GM21825 (cell line): ENCODE data around the gene EIF4E2.
"Not testable (repeated sequence)": the region's sequence is repeated elsewhere in the genome, so short reads cannot be mapped to it uniquely, and the experiment has no call there.

Experiments used
- ATAC-seq: cut with Tn5 transposase; IDR thresholded peaks from one replicate; pipeline ENCODE4 v1.9.1; 2021; ENCODE audit warnings: mild to moderate bottlenecking, moderate library complexity; ENCODE audit not compliant: unreplicated experiment

Gene EIF4E2

DNA sequence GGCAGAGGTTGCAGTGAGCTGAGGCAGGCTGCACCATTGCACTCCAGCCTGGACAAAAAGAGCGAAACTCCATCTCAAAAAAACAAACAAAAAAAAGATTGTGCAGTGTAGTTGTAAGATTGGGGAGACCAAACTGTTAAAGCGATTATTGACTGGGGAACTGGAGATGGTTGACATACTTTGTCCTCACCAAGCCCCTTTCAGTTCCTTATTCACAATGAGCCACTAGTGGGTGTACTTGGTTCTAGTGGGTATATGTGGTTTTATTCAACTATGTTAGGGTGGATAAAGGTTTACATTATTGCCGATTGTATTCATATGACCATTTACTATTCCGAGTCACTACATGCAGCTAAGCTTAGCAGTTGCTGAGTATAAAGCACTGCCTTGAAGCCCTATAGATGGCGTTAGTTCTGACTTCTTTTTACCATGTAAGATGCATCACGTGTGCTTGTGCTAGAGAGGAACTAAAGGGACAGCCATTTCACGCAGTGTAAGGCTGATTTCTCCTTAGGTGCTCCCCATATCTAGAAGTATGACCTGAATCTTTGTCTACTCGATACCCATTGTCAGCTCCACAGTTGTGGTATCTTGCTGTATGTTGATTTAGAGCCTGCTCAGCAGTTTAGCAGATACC lies 12.1 kb downstream of the EIF4E2 start:
- ATAC-seq = no peak

DNA sequence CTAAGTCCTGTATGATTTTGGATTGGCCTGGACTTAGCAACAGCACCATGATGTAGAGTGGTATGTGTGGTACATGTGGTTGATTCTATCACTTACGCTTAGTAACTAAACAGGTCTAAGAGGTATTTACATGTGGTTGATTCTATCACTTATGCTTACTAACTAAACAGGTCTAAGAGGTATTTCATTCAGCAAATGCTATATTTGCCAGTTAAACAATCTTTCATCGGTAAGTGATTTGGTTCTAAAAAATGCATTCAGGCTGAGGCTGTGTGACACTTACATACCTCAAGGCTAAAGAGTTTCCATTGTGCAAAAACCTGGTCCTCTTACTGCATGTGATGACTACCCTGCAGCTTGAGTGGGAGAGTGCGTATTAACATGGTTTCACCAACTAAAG lies 13.1 kb downstream of the EIF4E2 start:
- ATAC-seq = no peak

GRCh38 chr2:232567721-232568120 lies 17.2 kb downstream of the EIF4E2 start:
- ATAC-seq = no peak

DNA sequence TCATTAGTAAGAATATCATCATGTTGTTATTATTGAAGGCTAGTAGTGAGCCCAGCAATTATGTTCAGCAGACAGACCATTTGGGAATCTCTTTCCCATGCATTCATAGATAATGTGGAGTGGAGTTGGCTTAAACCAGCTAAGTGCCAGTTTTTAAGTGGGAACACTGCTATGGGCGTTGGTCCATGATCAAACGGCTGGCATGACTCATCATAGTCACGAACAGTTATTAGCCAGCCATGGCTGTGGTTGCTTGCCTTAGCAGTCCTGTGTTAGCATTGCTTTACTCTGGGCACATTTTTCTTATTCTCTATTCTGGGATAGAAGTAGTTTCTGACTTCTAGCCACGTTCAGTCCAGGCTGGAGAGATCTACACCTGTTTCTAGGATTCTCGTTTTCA lies 17.7 kb downstream of the EIF4E2 start:
- no peak for ATAC-seq

GRCh38 chr2:232569541-232569940 lies 19.1 kb downstream of the EIF4E2 start:
- ATAC-seq = no peak

GRCh38 chr2:232570481-232570880 lies 20.0 kb downstream of the EIF4E2 start:
- ATAC-seq = not testable (repeated sequence)

DNA sequence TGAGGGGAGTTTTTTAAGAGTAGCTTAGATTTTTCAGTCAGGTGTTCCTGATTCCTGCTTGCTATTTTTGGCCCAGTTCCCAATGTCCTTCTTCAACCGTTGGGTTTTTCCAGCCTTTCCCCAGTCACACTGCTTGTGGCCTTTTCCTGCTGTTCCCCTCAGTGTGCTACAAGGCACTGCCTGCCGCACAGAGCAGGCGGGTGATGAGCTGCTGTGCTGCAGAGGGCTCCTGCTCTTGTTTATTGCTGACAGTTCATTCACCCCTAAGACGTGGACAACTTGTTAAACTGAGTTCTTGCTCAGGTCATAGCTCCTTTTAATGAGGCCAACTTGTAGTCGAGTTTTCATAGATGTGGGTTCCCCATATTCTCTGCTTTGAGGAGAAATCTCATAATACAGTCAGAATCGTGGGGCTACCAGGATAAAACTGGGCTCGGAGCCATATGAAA lies 20.6 kb downstream of the EIF4E2 start:
- no peak for ATAC-seq

GRCh38 chr2:232573042-232573441 lies 22.6 kb downstream of the EIF4E2 start:
- no peak for ATAC-seq

DNA sequence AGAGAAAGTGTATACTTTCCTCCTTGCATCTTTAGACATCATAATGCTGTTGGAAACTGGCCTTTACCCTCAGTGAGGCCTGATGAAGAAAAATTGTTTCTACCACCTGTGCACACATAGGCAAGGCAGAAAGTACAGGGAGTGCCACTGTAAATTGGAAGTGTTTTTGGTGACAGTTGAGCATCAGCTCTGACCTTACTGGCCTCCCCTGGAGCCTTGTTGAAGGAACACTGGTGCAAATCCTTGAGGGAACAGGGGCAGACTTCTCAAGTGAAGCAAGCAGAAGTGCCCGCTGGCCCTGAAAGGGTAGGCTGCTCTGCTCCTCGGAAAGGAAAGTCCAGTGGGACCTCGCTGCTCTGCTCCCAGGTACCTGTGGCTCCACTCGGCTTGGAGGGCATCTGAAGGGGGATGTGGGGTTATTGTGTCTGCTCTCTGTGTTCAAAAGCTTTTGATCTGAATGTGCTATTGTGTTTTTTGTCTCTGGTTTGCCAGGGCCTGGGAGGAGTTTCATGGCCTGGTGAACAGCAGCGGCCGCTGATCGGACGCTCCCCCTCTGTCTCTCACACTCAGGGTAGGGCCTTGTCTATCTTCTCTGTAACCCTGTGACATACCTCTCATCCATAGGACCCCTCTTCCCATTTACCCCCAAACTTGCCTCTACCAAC lies 23.4 kb downstream of the EIF4E2 start:
- no peak for ATAC-seq

- ATAC-seq = no peak
Measured at GRCh38 chr2:232574674-232575403, 24.4 kb downstream of the EIF4E2 start.

DNA sequence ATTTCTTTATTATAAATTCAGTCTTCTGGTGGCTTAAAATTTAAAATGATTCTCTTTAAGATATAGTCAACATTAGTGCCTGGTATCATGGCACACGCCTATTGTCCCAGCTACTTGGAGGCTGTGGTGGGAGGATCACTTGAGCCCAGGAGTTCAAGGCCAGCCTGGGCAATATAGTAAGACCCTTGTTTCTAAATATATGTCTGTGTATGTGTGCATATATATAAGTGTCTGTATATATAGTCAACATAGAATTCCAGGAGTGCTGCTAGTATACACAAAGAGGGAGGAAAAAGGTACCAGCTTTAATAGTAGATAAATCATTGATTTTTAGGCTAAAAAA lies 24.9 kb downstream of the EIF4E2 start:
- no peak for ATAC-seq

DNA sequence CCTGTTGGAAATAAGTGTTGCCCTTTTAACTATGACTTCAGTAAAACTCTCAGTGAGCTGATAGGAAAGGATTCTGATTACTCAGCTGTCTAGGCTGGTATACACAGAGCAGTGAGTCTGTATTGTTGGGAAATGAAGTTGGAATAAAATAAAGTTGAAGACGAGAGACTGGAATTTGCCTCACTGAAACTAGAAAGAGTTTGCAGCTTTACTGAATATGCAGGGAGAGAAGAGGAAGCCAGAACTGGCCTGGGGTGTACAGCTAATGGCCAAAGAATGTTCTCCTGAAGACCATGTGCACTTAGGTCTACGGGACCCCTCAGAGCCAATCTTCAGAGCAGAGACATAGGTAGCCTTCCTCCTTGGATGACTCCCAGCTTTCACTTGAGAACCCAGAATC lies 26.5 kb downstream of the EIF4E2 start:
- ATAC-seq = no peak

- ATAC-seq = no peak
Measured at GRCh38 chr2:232577841-232578240, 27.4 kb downstream of the EIF4E2 start.

- ATAC-seq = no peak
Measured at GRCh38 chr2:232578626-232579025, 28.1 kb downstream of the EIF4E2 start.

GRCh38 chr2:232580648-232580981 lies 30.1 kb downstream of the EIF4E2 start:
- no peak for ATAC-seq

GRCh38 chr2:232581725-232582124 lies 31.2 kb downstream of the EIF4E2 start:
- no peak for ATAC-seq

GRCh38 chr2:232584238-232584637 lies 33.7 kb downstream of the EIF4E2 start:
- no peak for ATAC-seq

- ATAC-seq = no peak
Measured at GRCh38 chr2:232586943-232587505, 36.5 kb downstream of the EIF4E2 start.

DNA sequence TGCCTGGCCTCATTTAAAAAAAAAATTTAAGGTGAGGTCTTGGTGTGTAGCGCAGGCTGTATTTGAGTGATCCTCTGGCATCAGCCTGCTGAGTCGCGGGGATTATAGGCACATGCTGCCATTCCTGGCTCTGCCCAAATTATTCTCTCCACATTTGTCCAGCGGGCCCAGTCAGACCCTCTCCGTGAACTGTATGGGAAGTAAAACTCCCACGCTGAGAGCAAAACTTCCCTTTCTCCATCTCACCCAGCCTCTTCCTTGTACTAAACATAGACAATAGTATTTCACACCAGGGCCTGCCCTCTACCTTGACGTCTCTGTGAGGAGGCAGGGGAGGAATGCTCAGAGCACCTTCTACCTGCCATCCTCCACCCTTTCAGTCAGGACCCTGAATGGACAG lies 37.0 kb downstream of the EIF4E2 start:
- ATAC-seq = no peak

DNA sequence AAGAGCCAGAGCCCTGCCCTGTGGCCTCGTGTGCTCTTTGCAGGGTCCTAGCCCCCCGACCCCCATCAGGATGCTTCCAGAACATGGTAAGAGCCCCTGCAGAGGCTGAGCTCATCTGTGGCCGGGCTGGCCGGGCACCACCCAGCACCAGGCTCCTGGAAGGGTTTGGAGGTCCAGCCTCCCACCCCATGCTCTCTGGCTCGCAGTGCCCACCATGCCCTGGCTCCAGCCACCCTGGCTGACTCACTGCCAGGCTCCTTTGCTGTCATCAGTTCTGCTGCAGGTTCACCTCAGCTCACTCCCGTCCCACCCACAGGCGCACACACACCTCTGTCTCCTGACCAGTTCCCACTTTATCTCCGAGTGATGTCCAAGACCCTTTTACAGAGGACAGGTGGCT lies 37.5 kb downstream of the EIF4E2 start:
- ATAC-seq = no peak

DNA sequence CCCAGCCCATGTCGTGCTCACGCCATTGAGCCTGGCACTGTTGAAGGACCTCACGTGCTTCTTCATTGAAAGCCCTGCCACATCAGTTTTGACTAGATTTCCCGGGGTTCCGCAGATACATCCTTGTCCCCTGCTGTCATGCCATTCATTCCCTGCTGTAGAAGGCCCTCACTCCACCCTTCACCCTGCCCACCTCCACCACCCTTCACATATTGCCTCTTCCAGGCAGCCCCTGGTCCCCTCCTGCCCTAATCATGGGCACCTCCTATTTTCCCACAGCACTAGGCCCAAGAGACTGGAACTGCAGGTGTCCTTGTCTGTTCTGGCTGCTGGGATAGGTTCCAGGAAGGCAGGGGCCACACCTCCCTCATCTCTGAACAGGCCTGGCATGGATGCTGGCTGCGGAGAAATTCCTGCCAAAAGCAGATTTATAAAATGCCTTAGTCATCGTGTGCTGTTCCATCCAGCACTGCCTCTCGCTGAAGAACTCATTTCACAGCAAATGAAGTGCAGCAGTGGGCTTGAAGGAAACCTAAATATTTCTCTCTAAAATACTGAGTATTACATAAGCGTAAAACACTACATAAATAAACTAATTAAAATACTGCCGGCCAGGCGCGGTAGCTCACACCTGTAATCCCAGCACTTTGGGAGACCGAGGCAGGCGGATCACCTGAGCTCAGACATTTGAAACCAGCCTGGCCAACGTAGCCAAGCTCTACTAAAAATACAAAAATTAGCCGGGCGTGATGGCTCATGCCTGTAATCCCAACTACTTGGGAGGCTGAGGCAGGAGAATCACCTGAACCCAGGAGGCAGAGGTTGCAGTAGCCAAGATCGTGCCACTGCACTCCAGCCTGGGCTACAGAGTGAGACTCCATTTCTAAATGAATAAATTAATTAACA lies 38.4 kb downstream of the EIF4E2 start:
- no peak for ATAC-seq
